Sigmoid colon (tissue), 7 donors: ENCODE measurements around the gene NEO1. TPM values are rescaled to one million over a fixed set of nuclear protein-coding genes. Genes with fewer than 3 reads are reported as not detected.

Source experiments
- DNase-seq: peaks from one replicate; pipeline ENCODE4 v3.0.0-alpha.2; 2019
- H3K27ac ChIP-seq, 4 donors: fragments of 200-600 bp; sonication (generic); one replicate each; pipeline ENCODE4 v1.5.1; 2016 to 2019; ENCODE audit warnings: mild to moderate bottlenecking in 1 of 4
- H3K27me3 ChIP-seq, 3 donors: fragments of 200-600 bp; sonication (generic); one replicate each; pipeline ENCODE4 v1.5.1; 2019; ENCODE audit warnings: mild to moderate bottlenecking in 1 of 3
- H3K36me3 ChIP-seq, 4 donors: fragments of 200-600 bp; sonication (generic); one replicate each; pipeline ENCODE4 v1.5.1; 2016 to 2019
- H3K4me1 ChIP-seq, 4 donors: fragments of 200-600 bp; sonication (generic); one replicate each; pipeline ENCODE4 v1.5.1; 2017 to 2019
- H3K4me3 ChIP-seq, 4 donors: fragments of 200-600 bp; sonication (generic); one replicate each; pipeline ENCODE4 v1.5.1; 2017 to 2019; ENCODE audit warnings: mild to moderate bottlenecking in 2 of 4, moderate library complexity in 1 of 4
- H3K9me3 ChIP-seq, 4 donors: fragments of 200-600 bp in 3 of 4; sonication (generic) in 3 of 4; one replicate each; pipeline versions ENCODE4 v1.5.1 to v1.6.1; 2013 to 2019
- CTCF ChIP-seq, 4 experiments: fragments of 450-650 bp in 3 of 4; fragments of 200-600 bp in 1 of 4; IDR thresholded peaks; one replicate each; pipeline ENCODE4 v1.5.1; 2016 to 2019; ENCODE audit warnings: antibody characterized with exemption in 4 of 4, mild to moderate bottlenecking in 3 of 4, moderate library complexity in 2 of 4
- EP300 ChIP-seq, 4 donors: sonication (generic); formaldehyde crosslinking; IDR thresholded peaks; one replicate each; pipeline ENCODE4 v1.6.1; 2017; ENCODE audit warnings: antibody characterized with exemption in 4 of 4
- POLR2A ChIP-seq, 2 donors: fragments of 450-650 bp; IDR thresholded peaks; one replicate each; pipeline ENCODE4 v1.6.1; 2016; ENCODE audit warnings: antibody characterized with exemption in 2 of 2, mild to moderate bottlenecking in 2 of 2, moderate library complexity in 2 of 2
- POLR2AphosphoS5 ChIP-seq, 4 donors: sonication (generic); formaldehyde crosslinking; IDR thresholded peaks; one replicate each; pipeline ENCODE4 v1.6.1; 2017; ENCODE audit warnings: antibody characterized with exemption in 4 of 4
- WGBS, 2 donors: extraction: QIAGEN DNeasy Blood & Tissue Kit; methylation state at CpG; one replicate each; pipeline ENCODE4 v1.1.7; 2013; 5-methylcytosine and 5-hydroxymethylcytosine counted together
- intact Hi-C: fragments of 100-400 bp; cut with DNase I; formaldehyde crosslinking; loops from one replicate; pipeline ENCODE4 v1.15.1; 2023
- polyA plus RNA-seq, 3 donors: library from polyadenylated mRNA; stranded (reverse); fragments of 200-250 nt; gene quantifications; one replicate each; pipeline ENCODE4 v1.2.3, GENCODE V29; 2013
- total RNA-seq, 4 donors: library from RNA; depleted of rRNA; stranded (reverse); fragments of >200 nt; gene quantifications; one replicate each; pipeline ENCODE4 v1.1.0, GENCODE V29; 2016
- donor health status: healthy with polysubstance abuse.
- donor health status: Bipolar disorder and iron deficiency.
- donor health status: healthy.

NEO1 gene
- total and polyA plus RNA-seq, 7 donors = 9.0 to 56.5 (median 26.8) TPM

GRCh38 chr15:73005446-73005845, 46.8 kb upstream of the NEO1 start:
- Histone ChIP-seq H3K36me3 (no peaks in the 10 kb centered on the region), H3K4me1 (peaks cover 0 to 11% (median 0%) of the 10 kb centered on the region in 4 donors), H3K4me3 (no peak overlapping the region), H3K27me3 (no peaks in the 10 kb centered on the region), H3K9me3 (no peaks in the 10 kb centered on the region), H3K27ac (no peak overlapping the region)
- intact Hi-C loops = no loop called here
- TF ChIP-seq POLR2AphosphoS5 (IDR thresholded peaks at IDR 0.05) = no peak
- no peak for TF ChIP-seq EP300 (IDR thresholded peaks at IDR 0.05)
- no peak for TF ChIP-seq CTCF (IDR thresholded peaks at IDR 0.05)
- no peak for TF ChIP-seq POLR2A (IDR thresholded peaks at IDR 0.05)
- 82 to 90% methylated on average over 2 of the region's 2 CpGs for WGBS, 2 donors
- DNase-seq = no peak

- Histone ChIP-seq H3K4me3 (no peak overlapping the region), H3K4me1 (peaks cover 0 to 15% (median 0%) of the 10 kb centered on the region in 4 donors), H3K36me3 (no peaks in the 10 kb centered on the region), H3K27me3 (no peaks in the 10 kb centered on the region), H3K27ac (no peak overlapping the region), H3K9me3 (no peaks in the 10 kb centered on the region)
- intact Hi-C loops = no loop called here
- TF ChIP-seq POLR2A (IDR thresholded peaks at IDR 0.05) (no peak), EP300 (IDR thresholded peaks at IDR 0.05) (no peak), POLR2AphosphoS5 (IDR thresholded peaks at IDR 0.05) (no peak), CTCF (IDR thresholded peaks at IDR 0.05) (no peak)
- no peak for DNase-seq
- WGBS, 2 donors = 87 to 91% methylated on average over 1 of the region's 1 CpG
Observed at GRCh38 chr15:73006523-73006922, 45.7 kb upstream of the NEO1 start.

GRCh38 chr15:73009066-73010056, 42.9 kb upstream of the NEO1 start:
- TF ChIP-seq EP300 (IDR thresholded peaks at IDR 0.05) = no peak
- no peak for TF ChIP-seq CTCF (IDR thresholded peaks at IDR 0.05)
- TF ChIP-seq POLR2A (IDR thresholded peaks at IDR 0.05) = no peak
- no peak for TF ChIP-seq POLR2AphosphoS5 (IDR thresholded peaks at IDR 0.05)
- Histone ChIP-seq H3K9me3 (no peaks in the 10 kb centered on the region), H3K27ac (no peak overlapping the region), H3K4me1 (peaks cover 0 to 15% (median 0%) of the 10 kb centered on the region in 4 donors), H3K27me3 (no peaks in the 10 kb centered on the region), H3K4me3 (no peak overlapping the region), H3K36me3 (no peaks in the 10 kb centered on the region)
- intact Hi-C loops = no loop called here
- 71 to 82% methylated on average over 13 of the region's 13 CpGs for WGBS, 2 donors
- DNase-seq = no peak

- intact Hi-C loops = no loop called here
- peaks cover 0 to 15% (median 0%) of the 10 kb centered on the region in 4 donors for H3K4me1 ChIP-seq
Observed at GRCh38 chr15:73010154-73011152, 41.8 kb upstream of the NEO1 start.

More at GRCh38 chr15:73010154-73011152, 41.8 kb upstream of the NEO1 start:
- Histone ChIP-seq H3K4me3 (no peak overlapping the region), H3K27me3 (no peaks in the 10 kb centered on the region), H3K9me3 (no peaks in the 10 kb centered on the region), H3K36me3 (no peaks in the 10 kb centered on the region), H3K27ac (no peak overlapping the region)
- DNase-seq = no peak
- no peak for TF ChIP-seq EP300 (IDR thresholded peaks at IDR 0.05)
- TF ChIP-seq CTCF (IDR thresholded peaks at IDR 0.05) = no peak
- TF ChIP-seq POLR2AphosphoS5 (IDR thresholded peaks at IDR 0.05) = no peak
- no peak for TF ChIP-seq POLR2A (IDR thresholded peaks at IDR 0.05)
- WGBS, 2 donors = 67 to 85% methylated on average over 10 of the region's 10 CpGs
